ENCODE measurements around the gene TMEM234. TPM values are rescaled to one million over a fixed set of nuclear protein-coding genes. Genes with fewer than 3 reads are reported as not detected.

Gene TMEM234
- total and polyA plus RNA-seq, 2 of the 13 experiments (the other 11 are each of a cell fraction or from before 2014, with no cell fraction given): 6.1 to 9.0 TPM

GRCh38 chr1:32249831-32250525 lies 27.8 kb upstream of the TMEM234 start (continued):
- TF ChIP-seq U2AF1 (optimal IDR thresholded peaks at IDR 0.05; ENCODE audit: low read depth, low read length): peak; percentile 28
- TF ChIP-seq ZNF740 (CRISPR knock-in tag; IDR thresholded peaks at IDR 0.05): no peak
- TF ChIP-seq CREB3 (CRISPR knock-in tag; IDR thresholded peaks at IDR 0.05): no peak
- no peak; the same call in 1 of the 2 replicates for TF ChIP-seq NCOR1 (IDR thresholded peaks at IDR 0.05; ENCODE audit: borderline replicate concordance, low read length)
- TF ChIP-seq ZNF83 (CRISPR knock-in tag; IDR thresholded peaks at IDR 0.05; ENCODE audit: borderline replicate concordance): 0 out of 2 replicates have a peak, but pooled peaks have one; percentile 54
- TF ChIP-seq ZNF326 (CRISPR knock-in tag; IDR thresholded peaks at IDR 0.05; ENCODE audit: borderline replicate concordance): no peak
- TF ChIP-seq SKIL (CRISPR knock-in tag; IDR thresholded peaks at IDR 0.05; ENCODE audit: borderline replicate concordance): peak; percentile 82; the same call in 1 of the 2 replicates
- peak; percentile 88 for TF ChIP-seq ZNF710 (CRISPR knock-in tag; IDR thresholded peaks at IDR 0.05; ENCODE audit: borderline replicate concordance)
- TF ChIP-seq PBX3 (CRISPR knock-in tag; IDR thresholded peaks at IDR 0.05; ENCODE audit: borderline replicate concordance): no peak
- peak; percentile 94 for TF ChIP-seq ZNF687 (CRISPR knock-in tag; IDR thresholded peaks at IDR 0.05)
- no peak for TF ChIP-seq CC2D1A (CRISPR knock-in tag; IDR thresholded peaks at IDR 0.05)
- TF ChIP-seq ZFP91 (CRISPR knock-in tag; IDR thresholded peaks at IDR 0.05; ENCODE audit: borderline replicate concordance): peak; percentile 36
- TF ChIP-seq GPN1 (CRISPR knock-in tag; IDR thresholded peaks at IDR 0.05; ENCODE audit: borderline replicate concordance): no peak
- TF ChIP-seq IKZF4 (CRISPR knock-in tag; IDR thresholded peaks at IDR 0.05; ENCODE audit: borderline replicate concordance, low read depth, not compliant biosample characterization): no peak
